ENCODE measurements around the gene ADCY5.

GRCh38 chr3:123305192-123305591, 143.7 kb downstream of the ADCY5 start:
- TF ChIP-seq REST (IDR thresholded peaks at IDR 0.05; ENCODE audit: insufficient read depth in 1 of 2, low read depth in 2 of 2, low read length in 2 of 2) (no peak), POLR2AphosphoS5 (IDR thresholded peaks at IDR 0.05; ENCODE audit: low read depth, low read length) (no peak)

Measured in PFSK-1 (cell line).